8988T (cell line): ENCODE data around the gene ONECUT1.
"Not testable (repeated sequence)": the region's sequence is repeated elsewhere in the genome, so short reads cannot be mapped to it uniquely, and the experiment has no call there.

ENCODE experiments used
- DNase-seq: peaks from one replicate; pipeline ENCODE4 v3.0.0; 2011

Gene ONECUT1

GRCh38 chr15:52790169-52790708, at the start of gene ONECUT1:
Gene ONECUT1, minus strand, starts transcription at chr15:52790336. Its CDS starts 452 bp downstream, at chr15:52789884.
- peak; percentile 84 for DNase-seq

GRCh38 chr15:52834379-52834778, 44.2 kb upstream of the ONECUT1 start:
- no peak for DNase-seq

- DNase-seq, result not testable (repeated sequence)
Observed at GRCh38 chr15:52824169-52824942, 34.2 kb upstream of the ONECUT1 start.

GRCh38 chr15:52822475-52822874, 32.3 kb upstream of the ONECUT1 start:
- no peak for DNase-seq

- DNase-seq, result no peak
Observed at GRCh38 chr15:52819253-52819652, 29.1 kb upstream of the ONECUT1 start.

- DNase-seq, result not testable (repeated sequence)
Observed at GRCh38 chr15:52815899-52816298, 25.8 kb upstream of the ONECUT1 start.

GRCh38 chr15:52808996-52809395, 18.9 kb upstream of the ONECUT1 start:
- no peak for DNase-seq

GRCh38 chr15:52808441-52808840, 18.3 kb upstream of the ONECUT1 start:
- DNase-seq, result no peak

GRCh38 chr15:52806284-52806655, 16.1 kb upstream of the ONECUT1 start:
- DNase-seq, result no peak

GRCh38 chr15:52805351-52806283, 15.5 kb upstream of the ONECUT1 start:
- DNase-seq, result no peak

GRCh38 chr15:52804526-52805081, 14.5 kb upstream of the ONECUT1 start:
- no peak for DNase-seq

GRCh38 chr15:52803467-52804306, 13.6 kb upstream of the ONECUT1 start:
- no peak for DNase-seq

GRCh38 chr15:52803108-52803466, 13.0 kb upstream of the ONECUT1 start:
- DNase-seq, result no peak

GRCh38 chr15:52802110-52802509, 12.0 kb upstream of the ONECUT1 start:
- DNase-seq, result no peak

GRCh38 chr15:52801748-52802085, 11.6 kb upstream of the ONECUT1 start:
- no peak for DNase-seq

- no peak for DNase-seq
Observed at GRCh38 chr15:52800828-52801747, 11.0 kb upstream of the ONECUT1 start.

- no peak for DNase-seq
Observed at GRCh38 chr15:52799145-52799811, 9.1 kb upstream of the ONECUT1 start.

GRCh38 chr15:52798529-52799101, 8.5 kb upstream of the ONECUT1 start:
- no peak for DNase-seq

GRCh38 chr15:52797625-52798501, 7.7 kb upstream of the ONECUT1 start:
- no peak for DNase-seq
